Endothelial cell of umbilical vein (primary cell): ENCODE results near the gene ADGRD2.

Experiments
- CTCF ChIP-seq, 2 donors: IDR thresholded peaks; 1 replicate in 1 of 2; 2 replicates in 1 of 2; pipeline ENCODE4 v1.5.1; 2011; ENCODE audit warnings: low read length in 2 of 2, mild to moderate bottlenecking in 2 of 2, moderate library complexity in 2 of 2, control low read depth in 1 of 2, inconsistent platforms in 1 of 2, low read depth in 1 of 2; ENCODE audit not compliant: insufficient read depth in 1 of 2; ENCODE audit errors: extremely low read depth in 1 of 2
- MYC ChIP-seq: IDR thresholded peaks from one replicate; pipeline ENCODE4 v1.6.1; 2011; ENCODE audit warnings: mild to moderate bottlenecking, low read depth, low read length
- POLR2A ChIP-seq: IDR thresholded peaks from 2 replicates; pipeline ENCODE4 v1.6.1; 2012; ENCODE audit warnings: low read depth, mild to moderate bottlenecking, control low read depth, low read length
- POLR2AphosphoS5 ChIP-seq: IDR thresholded peaks from 2 replicates; pipeline ENCODE4 v1.6.1; 2012; ENCODE audit warnings: low read depth, mild to moderate bottlenecking, control low read depth, low read length, moderate library complexity; ENCODE audit not compliant: insufficient read depth

GRCh38 chr9:124514874-124515273, 64.6 kb downstream of the ADGRD2 start:
- no peak for TF ChIP-seq CTCF (IDR thresholded peaks at IDR 0.05; ENCODE audit: extremely low read depth in 1 of 2, insufficient read depth in 1 of 2, low read depth in 1 of 2, low read length in 2 of 2)
- TF ChIP-seq POLR2A: no peak
- no peak for TF ChIP-seq MYC
- TF ChIP-seq POLR2AphosphoS5: no peak
